Medulla oblongata (tissue), 1 donor: Measurements from ENCODE around the gene ITPR1.

Experiments
- DNase-seq: peaks from one replicate; pipeline ENCODE4 v3.0.0-alpha.2; 2015; ENCODE audit errors: extremely low spot score

ITPR1 gene

GRCh38 chr3:4743371-4743770 lies 250.2 kb downstream of the ITPR1 start:
- no peak for DNase-seq

- no peak for DNase-seq
Measured at GRCh38 chr3:4744405-4745234, 251.5 kb downstream of the ITPR1 start.

- no peak for DNase-seq
Measured at GRCh38 chr3:4745235-4745610, 252.1 kb downstream of the ITPR1 start.

GRCh38 chr3:4746241-4746958 lies 253.3 kb downstream of the ITPR1 start:
- no peak for DNase-seq

GRCh38 chr3:4748127-4748526 lies 255.0 kb downstream of the ITPR1 start:
- no peak for DNase-seq

- DNase-seq = no peak
Measured at GRCh38 chr3:4748701-4749378, 255.7 kb downstream of the ITPR1 start.

- no peak for DNase-seq
Measured at GRCh38 chr3:4749567-4750002, 256.4 kb downstream of the ITPR1 start.

GRCh38 chr3:4750306-4750968 lies 257.3 kb downstream of the ITPR1 start:
- DNase-seq = peak; percentile 26

- DNase-seq = no peak
Measured at GRCh38 chr3:4751029-4751501, 257.9 kb downstream of the ITPR1 start.

GRCh38 chr3:4751502-4752101 lies 258.5 kb downstream of the ITPR1 start:
- DNase-seq = peak; percentile 52

- no peak for DNase-seq
Measured at GRCh38 chr3:4752201-4753072, 259.3 kb downstream of the ITPR1 start.

- no peak for DNase-seq
Measured at GRCh38 chr3:4753073-4753691, 260.0 kb downstream of the ITPR1 start.

GRCh38 chr3:4754180-4755086 lies 261.3 kb downstream of the ITPR1 start:
- DNase-seq = no peak

- no peak for DNase-seq
Measured at GRCh38 chr3:4755566-4755965, 262.4 kb downstream of the ITPR1 start.

- DNase-seq = no peak
Measured at GRCh38 chr3:4756057-4756775, 263.1 kb downstream of the ITPR1 start.

GRCh38 chr3:4756855-4757574 lies 263.9 kb downstream of the ITPR1 start:
- DNase-seq = no peak

GRCh38 chr3:4757575-4758248 lies 264.6 kb downstream of the ITPR1 start:
- DNase-seq = no peak
